KG1 (cell line): ENCODE data around the gene ROS1.

Experiments
- DNase-seq: peaks from one replicate; lab custom pipeline; 2025; lab: John Stamatoyannopoulos, UW

The ROS1 gene

DNA sequence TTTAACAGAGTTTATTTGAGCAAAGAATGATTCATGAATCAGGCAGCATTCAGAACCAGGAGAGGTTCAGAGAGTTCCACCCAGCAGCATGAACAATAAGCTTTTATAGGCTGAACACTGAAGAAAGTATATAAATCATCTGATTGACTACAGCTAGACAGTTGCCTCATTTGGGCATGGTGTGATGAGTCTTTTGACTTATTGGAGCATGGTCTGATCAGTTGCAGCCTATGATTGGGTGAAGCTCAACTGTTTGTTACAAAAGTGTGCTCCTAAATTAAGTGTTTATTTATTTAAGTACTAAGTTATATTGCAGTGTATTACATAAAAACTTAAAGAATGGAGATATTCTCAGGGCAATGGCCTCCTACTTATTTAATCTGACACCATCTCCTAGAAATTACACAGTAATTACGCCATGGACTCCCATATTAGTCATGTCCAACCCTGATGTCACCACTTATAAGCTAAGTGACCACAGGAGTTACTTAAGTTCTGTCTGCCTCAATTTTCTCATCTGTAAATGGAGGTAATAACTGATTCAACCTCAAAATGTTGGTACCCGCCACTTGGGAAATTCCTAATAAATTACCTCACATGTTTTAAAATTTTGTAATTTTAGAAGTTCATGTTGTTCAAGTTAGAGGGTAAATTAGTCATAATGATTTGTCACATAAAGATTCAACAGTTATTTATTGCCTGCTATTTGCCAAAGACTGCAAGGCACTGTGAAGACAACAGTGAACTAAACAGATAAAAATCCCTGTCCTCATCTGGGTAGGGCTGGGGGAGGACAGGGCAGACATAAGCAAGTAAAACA lies 15.2 kb upstream of the ROS1 start:
- DNase-seq: no peak

DNA sequence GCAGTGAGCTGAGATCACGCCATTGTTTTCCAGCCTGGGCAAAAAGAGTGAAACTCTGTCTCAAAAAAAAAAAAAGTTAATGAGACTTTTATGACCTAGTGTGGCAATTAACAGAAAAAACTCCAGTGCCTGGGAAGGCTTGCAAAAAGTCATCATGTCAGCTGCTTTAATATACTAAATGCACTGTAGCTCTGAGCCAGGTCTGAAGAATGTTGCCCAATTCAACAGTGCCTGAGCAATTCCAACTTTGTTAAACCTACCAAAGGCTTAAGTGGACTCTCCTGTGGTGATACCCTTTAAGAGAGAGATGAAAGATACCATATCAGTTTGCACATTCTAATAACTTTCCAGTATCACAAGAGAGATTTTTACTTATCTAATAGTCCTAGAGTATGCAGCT lies 6.5 kb upstream of the ROS1 start:
- no peak for DNase-seq

DNA sequence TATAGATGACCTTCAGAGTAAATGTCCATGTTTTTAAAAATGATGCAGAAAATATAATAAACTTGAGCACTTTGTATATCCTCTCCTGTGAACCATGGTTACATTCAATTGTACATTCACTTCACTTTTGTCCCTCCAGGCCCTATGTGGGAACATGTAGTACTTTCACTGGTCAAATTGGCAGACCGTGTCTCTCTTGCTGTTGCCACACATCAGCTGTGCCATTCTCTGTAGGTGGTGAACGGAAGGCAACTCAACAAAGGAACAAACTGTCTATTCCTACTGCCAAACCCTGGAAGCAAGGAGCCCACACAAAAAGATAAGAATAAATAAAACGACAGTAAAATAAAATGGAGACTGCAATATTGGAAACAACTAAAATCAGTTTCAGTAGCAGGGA lies 2.0 kb downstream of the ROS1 start:
- DNase-seq: no peak

DNA sequence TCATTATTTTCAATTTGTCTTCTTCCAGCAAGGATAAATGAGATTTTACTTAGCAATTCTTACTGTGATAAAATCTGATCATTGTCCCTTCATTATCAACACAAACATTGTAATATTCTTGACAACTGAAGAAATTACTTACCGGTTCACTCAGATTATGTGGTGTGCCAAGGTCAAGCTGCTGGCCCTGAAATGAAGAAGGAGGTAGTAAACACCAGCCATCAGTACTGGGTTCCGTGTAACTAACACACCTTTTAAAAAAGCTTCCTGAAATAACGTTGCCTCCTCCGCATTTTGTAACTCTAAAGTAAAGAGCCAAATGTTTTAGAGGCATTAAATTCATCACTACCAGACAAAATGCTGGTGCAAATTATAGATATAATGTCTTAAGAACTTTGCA lies 7.4 kb downstream of the ROS1 start:
- no peak for DNase-seq

DNA sequence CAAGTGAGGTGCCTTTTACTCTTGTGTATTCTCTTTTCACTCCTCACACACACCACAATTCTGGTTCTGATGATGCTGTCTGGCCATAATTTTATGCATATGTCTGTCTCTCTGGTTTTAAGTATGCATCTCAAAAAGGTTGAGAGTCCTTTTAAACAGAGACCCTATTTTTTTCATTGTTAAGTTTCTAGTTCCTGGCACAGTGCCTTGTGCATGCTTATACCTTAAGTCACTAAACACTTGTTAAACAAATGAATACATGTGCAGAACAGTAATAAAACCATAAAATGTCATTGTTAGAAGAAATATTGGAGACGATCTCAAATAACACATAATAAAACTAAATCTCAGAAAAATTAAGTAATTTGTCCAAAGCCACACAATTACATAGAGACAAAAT lies 7.9 kb downstream of the ROS1 start:
- DNase-seq: no peak

DNA sequence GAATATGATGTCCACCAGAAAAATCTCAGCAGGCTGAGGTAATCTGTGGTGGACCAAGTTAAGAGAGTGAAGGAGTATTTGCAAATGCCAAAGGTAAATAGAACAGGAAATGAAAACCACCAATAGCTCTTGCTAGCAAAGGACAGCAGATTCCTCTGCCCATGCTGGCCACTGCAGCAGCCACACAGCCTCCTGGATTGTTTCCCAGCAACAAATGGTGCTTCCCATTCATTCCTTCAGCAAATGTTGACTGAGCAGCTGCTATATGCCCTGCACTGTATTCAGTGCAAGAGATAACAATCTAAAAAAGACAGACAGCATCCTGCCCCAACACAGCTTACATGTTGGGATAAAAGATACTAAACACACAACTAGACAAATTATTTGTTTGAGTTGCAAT lies 11.0 kb downstream of the ROS1 start:
- DNase-seq: no peak

DNA sequence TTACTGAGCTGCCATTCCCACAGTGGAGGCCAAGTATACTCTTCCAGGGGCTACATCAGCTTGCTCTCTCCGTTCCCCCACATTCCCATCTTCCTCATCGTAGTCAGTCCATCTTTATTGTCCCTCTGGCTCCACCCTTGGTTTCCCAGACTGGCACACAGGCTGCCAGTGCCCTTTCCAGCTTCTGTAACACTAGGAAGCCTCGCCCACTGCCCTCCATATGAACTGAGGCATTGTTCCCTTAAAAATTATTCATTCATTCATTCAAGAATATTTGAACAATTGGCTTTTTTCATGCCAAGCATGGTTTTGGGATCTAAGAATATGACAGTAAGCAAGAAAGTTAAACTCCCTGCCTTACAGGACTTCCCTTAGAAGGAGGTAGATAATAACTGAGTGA lies 14.3 kb downstream of the ROS1 start:
- DNase-seq: no peak

DNA sequence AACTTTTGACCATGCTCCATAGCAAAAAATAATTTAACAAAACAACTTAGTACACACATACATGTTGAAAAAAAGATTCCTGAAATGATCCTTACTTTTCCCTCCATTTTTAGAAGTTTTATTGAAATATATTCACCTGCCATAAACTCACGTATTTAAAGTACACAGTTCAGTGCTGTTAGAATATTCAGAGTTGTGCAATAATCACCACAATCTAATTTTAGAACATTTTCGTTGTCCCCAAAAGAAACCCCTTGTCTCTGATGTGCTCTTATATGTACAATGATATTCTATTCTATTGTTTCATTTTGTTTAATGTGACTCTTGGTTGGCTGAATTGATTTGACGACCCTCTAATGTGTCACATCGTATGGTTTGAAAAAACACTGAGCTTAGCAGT lies 15.9 kb downstream of the ROS1 start:
- no peak for DNase-seq

DNA sequence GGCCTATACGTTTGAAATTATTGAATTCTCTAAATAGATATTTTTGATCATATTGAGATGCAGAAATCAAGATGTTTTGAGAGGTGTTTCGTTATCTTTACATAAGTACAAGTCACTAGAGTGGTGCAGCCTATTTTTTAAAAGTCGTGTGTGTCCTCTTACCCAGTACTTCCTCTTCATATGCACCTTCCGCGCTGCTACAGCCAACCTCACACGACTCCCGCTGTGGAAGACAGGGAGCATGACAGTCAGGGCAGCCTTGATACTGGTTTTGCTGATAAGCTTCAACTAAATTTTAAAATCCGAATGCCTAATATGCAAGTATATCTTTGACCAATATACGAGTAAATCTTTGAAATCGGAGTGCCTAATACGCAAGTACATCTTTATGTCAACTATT lies 16.3 kb downstream of the ROS1 start:
- no peak for DNase-seq

DNA sequence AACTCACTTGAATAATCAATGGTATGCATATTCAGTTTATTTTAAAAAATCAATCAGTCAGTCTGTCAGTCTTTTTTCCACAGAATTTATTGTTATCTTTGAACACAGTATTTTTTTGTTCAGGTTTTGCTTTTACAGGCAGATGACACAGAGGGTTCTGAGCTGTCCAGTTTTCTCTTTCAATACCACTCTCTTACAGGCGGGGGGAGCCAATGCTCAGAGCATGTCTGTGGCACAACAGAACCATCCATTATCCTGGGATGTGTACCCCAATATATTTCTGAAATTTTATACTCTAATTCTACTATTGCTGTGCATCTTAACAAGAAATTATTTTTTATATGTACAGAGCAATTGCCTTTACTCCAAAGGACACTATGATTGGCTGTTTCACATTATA lies 21.2 kb downstream of the ROS1 start:
- no peak for DNase-seq

DNA sequence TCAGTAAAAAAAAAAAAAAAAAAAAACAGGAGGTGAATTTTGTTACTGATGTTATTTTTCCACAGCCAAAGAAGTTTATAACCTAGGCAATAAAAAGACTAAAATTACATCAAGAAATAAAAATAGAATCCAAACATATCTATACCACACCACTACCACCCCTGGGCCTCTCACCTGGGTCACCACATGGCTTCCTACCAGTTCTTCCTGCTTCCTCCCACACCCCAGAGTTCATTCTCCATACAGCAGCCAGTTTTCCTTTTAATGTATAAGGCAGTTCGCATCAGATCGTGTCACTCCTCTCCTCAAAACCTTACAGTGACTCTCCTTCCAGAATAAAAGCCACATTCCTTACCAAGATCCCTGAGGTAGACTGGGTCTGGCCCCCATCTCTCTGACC lies 23.9 kb downstream of the ROS1 start:
- DNase-seq: no peak

DNA sequence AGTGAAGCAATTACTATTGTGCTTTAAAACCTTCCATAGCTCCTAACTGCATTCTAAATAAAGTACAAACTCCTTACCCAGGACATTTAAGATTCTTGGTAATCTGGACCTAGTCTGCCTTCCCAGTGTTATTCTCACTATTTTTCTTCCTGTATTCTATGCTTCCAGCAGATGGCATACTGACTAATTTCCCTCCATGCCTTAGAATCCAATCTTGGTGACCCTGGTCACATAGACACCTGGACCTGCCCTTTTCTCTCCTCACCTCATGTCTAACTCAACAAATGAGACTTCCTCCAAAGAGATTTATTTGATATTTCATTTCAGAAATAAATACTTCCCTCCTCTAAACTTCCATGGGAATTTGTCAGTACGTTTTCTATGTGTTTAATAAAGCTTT lies 25.8 kb downstream of the ROS1 start:
- no peak for DNase-seq

DNA sequence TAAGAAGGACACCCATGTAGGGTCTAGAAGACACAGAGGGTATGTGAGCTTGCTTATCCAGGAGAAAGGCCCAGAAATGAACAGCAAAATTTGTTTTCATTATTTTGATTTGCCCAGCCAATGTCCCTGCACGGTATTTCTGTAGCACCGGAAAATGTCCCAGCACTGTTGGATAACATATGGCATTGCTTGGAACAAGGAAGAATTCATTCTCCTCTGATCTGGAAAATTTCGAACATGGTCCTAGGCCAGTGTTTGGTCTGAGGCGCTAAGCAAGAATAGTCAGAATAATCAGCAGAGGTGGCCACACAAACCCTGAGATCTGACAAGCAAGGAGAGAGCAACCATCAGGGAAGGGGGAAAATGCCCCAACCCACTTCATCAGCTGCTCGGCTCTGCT lies 26.6 kb downstream of the ROS1 start:
- DNase-seq: no peak

DNA sequence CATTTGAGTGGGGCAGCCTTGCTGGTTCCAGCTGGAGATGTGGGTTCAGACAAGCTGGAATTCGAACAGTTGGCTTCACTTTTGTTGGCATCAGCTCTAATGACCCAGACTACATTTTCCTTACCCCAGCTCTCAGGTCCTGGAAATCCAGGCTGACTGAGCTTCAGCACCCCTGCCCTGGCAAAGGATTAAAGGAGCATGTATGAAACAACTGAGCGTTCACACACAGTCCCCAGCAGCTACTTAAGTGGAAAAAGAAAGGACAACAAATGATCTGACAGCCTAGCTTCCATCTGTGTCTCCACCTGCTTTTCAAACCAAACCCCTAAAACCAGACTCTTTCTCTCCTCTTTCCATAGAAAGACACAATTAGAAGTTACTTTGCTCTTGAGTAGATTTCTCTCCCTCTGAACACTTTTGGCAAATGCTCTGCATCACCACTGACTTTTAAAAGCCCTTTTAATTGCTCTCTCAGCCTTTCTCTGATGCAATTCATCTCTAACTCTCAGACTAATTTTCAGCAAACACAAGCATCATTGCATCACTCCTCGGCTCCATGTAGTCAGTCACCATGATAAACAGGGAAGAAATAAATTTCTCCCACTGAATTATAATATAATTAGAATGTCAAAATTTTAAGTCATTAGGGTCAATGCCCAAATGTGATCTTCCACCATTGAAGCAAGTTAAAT lies 28.1 kb downstream of the ROS1 start:
- DNase-seq: no peak

DNA sequence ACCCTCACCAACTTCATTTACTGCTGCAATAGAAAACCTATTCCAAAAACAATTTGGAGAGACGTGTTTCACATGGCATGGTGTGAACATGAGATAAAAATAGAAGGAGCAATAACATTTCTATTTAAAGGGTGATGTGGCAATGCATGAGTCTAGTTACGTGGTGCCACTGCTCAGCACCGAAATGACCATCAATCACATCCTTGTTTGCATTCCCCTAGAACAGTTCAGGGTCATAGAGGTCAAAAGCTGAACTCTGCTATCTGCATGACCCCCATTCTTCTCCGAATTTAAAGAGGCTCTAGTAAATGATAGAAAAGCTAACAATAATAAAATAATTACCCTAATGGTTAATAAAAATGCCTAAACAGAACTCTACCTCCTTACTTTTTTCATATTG lies 29.5 kb downstream of the ROS1 start:
- no peak for DNase-seq

DNA sequence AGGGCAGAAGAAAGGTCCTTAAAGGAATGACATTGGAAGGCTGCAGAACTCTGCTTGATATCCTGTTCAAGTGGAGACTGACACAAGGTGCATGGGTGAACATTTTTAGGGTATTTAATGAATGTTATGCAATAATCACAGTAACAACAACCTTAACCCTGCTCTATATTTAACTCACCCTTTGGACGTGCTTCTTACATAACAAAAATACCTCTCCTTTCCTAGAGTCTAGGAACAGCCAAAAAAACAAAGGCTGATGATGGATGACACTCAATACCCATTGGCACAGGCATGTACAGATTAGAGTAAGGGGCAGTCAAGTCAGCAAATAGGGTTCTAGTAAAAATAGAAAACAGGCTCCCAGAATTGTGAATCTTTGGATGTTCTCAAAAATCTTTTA lies 30.6 kb downstream of the ROS1 start:
- DNase-seq: no peak

DNA sequence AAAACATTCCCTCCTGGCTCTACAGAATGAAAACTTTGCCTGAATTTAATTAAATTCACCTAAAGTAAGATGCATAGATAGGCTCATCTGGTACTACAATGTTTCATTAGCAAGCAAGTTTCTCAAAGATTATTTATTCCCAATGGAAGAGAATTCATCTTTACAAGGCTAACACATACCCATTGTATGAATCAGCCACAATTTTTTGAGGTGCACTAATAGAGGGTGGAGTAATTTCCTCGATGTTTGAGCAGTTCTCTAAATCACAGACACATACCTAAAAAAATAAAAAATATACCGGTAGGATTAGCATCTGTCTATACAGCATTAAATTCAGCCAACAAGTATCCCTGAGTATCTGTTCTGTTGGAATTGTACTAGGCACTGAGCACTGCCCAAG lies 32.7 kb downstream of the ROS1 start:
- no peak for DNase-seq

DNA sequence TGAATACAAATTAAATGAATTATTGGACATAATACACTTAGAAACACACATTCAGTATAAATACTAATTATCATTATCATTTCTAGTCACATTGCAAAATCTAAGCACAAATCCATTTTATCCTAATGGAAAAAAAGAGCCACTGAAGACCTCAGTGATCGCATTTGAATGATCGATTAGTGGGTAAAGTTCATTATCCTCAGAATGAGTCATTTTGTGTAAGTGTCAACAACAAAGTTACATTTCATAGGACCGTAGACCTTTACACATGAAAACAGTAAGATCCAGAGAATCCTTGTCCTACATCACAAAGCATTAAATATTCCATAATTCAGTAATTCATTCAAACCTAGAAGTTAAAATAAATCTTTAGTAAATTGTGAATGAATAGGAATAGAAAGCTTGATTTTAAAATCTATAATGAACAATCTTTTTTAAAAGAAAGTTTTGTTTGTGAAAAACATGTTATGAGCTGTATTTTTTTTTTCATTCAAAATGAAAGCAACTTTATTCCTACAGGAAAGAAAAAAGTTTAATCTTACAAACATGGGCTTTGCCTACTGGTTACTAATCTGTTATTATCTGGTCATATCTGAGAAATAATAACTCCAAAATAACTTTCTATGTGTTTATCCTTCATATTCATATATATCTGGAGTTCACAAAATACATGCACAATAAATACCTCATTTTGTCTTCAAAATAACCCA lies 33.7 kb downstream of the ROS1 start:
- DNase-seq: no peak

DNA sequence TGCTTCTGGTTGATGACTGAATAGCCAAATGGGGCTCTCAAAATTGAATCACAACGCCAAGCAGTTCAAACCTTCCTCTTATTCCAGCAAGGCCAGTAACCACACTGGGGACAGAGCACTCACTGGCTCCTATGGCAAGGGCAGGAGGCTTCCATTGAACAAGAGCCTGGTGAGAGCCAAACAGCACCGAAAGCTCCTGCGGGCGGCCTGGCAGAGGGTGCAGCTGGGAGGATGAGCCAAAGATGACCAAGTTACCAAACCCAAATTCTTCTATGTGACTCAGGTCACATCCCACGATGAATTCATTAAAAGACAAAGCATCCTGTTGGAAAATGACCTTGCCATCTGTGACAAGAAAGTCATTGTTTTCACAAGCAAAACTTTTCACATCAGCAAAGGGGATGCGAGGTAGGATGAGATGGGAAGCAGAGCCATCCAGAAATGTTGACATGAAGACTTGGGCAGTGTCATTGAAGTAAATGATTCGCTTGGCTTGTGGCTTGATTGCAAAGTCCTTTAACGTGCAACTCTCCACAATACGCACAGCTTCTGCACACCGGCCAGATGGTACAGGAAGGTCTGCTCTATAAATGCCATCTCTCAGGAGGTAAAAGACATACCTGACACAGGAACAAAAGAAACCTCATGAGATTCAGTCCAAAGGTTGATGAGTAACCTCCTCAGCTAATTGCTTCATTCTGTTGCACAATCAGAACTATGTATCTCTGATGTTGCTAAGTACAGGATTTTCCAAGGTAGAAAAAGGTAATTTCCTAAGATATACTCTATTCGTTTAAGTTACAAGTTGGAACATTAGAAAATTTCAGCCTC lies 36.3 kb downstream of the ROS1 start:
- DNase-seq: no peak

DNA sequence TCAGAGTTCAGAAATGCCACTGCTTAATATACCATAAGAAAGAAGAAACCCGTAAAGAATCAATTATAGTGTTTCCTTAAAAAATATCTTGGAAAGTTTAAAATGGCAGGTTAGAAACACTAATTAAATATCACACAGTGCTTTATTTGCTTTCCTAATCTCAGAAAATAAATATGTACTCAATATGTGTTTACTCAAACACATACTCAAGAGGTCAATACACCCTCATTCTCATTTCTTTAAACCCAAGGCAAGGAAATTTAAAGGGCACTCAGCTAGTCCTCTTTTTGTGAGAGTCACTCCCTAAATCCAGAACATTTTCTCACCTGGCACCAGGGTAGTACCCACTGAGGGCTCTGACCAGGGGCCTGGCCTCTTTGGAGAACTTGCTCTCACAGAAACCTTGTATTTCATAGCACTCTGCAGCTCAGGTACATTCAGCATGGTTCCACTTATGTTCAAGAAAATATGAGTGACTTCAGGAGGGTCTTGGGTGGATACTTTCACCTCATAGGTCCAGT lies 38.2 kb downstream of the ROS1 start:
- no peak for DNase-seq

DNA sequence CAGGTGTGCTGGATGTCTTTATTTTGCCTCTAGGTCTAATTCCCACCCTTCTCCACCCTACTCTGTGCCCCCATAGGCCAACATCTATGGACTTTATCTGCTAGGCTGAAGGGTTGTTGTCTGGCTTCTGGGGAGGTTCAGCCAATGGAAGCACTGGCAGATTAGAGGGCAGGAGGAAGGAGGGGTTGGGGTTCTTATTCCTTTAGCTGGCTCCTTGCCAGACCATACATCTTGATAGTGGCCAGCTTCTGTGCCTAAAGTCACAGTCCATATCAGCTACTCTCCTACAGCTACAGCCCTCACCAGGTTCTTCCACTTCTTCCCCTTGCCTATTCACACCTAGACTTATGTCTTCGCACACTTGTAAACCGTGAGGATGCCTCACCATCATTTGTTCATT lies 41.1 kb downstream of the ROS1 start:
- no peak for DNase-seq

DNA sequence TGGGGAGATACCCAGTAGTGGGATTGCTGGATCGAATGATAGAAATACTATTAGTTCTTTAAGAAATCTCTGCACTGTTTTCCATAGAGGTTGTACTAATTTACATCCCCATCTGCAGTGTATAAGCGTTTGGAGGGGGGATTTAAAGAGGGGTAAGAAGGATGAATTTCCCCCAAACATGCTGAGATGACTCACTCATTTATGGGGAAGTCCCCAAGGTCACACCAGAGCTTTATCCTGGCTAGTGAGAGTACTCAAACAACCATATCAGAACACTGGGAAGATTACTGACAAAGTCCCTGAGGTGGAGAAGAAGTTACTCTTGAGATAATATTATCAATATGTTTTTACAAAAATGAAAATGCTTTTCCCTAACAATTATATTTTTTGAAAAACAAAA lies 44.0 kb downstream of the ROS1 start:
- no peak for DNase-seq
